Astrocyte of the cerebellum (primary cell): ENCODE results near the gene COL12A1.

ENCODE experiments used
- DNase-seq: peaks from one replicate; pipeline ENCODE4 v3.0.0-alpha.2; 2011; ENCODE audit warnings: low read depth
- H3K4me3 ChIP-seq: 2 replicates; pipeline ENCODE4 v1.5.1; 2011; ENCODE audit warnings: mild to moderate bottlenecking, low read depth, low read length, moderate library complexity
- CTCF ChIP-seq: IDR thresholded peaks from 2 replicates; pipeline ENCODE4 v1.5.1; 2012; ENCODE audit warnings: low read length, low read depth, moderate library complexity, mild to moderate bottlenecking; ENCODE audit errors: missing control alignments
- in situ Hi-C: cut with HindIII; loops from 2 replicates; pipeline ENCODE4 v1.10.0; 2017; ENCODE audit warnings: low sequenced_read_pairs

The COL12A1 gene

GRCh38 chr6:75128878-75129570 lies 76.8 kb downstream of the COL12A1 start:
- DNase-seq = peak; percentile 18
- in situ Hi-C loops = no loop called here

GRCh38 chr6:75126518-75126917 lies 79.3 kb downstream of the COL12A1 start:
- H3K4me3 ChIP-seq = no peak overlapping the region
- TF ChIP-seq CTCF = no peak
- in situ Hi-C loops = no loop called here
- no peak for DNase-seq

More at GRCh38 chr6:75128878-75129570, 76.8 kb downstream of the COL12A1 start:
- TF ChIP-seq CTCF = no peak
- no peak overlapping the region for H3K4me3 ChIP-seq

- no peak for DNase-seq
- in situ Hi-C loops = loop anchor here (25.0 kb wide), 1 partner anchor 713 kb away; no protein-coding TSS in a partner anchor
- H3K4me3 ChIP-seq = no peak overlapping the region
- TF ChIP-seq CTCF = no peak
Observed at GRCh38 chr6:75124983-75125382, 80.9 kb downstream of the COL12A1 start.

GRCh38 chr6:75124085-75124484 lies 81.8 kb downstream of the COL12A1 start:
- no peak for DNase-seq
- no peak overlapping the region for H3K4me3 ChIP-seq
- TF ChIP-seq CTCF = no peak
- in situ Hi-C loops = loop anchor here (25.0 kb wide), 1 partner anchor 712 kb away; no protein-coding TSS in a partner anchor

- no peak overlapping the region for H3K4me3 ChIP-seq
- no peak for DNase-seq
- in situ Hi-C loops = loop anchor here (25.0 kb wide), 1 partner anchor 707 kb away; no protein-coding TSS in a partner anchor
- no peak for TF ChIP-seq CTCF
Observed at GRCh38 chr6:75118925-75119515, 86.8 kb downstream of the COL12A1 start.

GRCh38 chr6:75117701-75118100 lies 88.2 kb downstream of the COL12A1 start:
- in situ Hi-C loops = loop anchor here (25.0 kb wide), 1 partner anchor 705 kb away; no protein-coding TSS in a partner anchor
- no peak for TF ChIP-seq CTCF
- H3K4me3 ChIP-seq = no peak overlapping the region
- no peak for DNase-seq
